GM21515 (cell line): ENCODE measurements around the gene AOPEP.

Source experiments
- ATAC-seq: cut with Tn5 transposase; IDR thresholded peaks from one replicate; pipeline ENCODE4 v1.9.1; 2021; ENCODE audit not compliant: unreplicated experiment

AOPEP gene

GRCh38 chr9:94911986-94912635, 185.6 kb downstream of the AOPEP start:
- no peak for ATAC-seq

- no peak for ATAC-seq
Measured at GRCh38 chr9:94912700-94913249, 186.3 kb downstream of the AOPEP start.

GRCh38 chr9:94913550-94913949, 187.1 kb downstream of the AOPEP start:
- no peak for ATAC-seq

GRCh38 chr9:94915476-94916450, 189.3 kb downstream of the AOPEP start:
- ATAC-seq, result no peak

GRCh38 chr9:94916956-94917355, 190.5 kb downstream of the AOPEP start:
- ATAC-seq, result no peak

- no peak for ATAC-seq
Measured at GRCh38 chr9:94918038-94918753, 191.7 kb downstream of the AOPEP start.

- no peak for ATAC-seq
Measured at GRCh38 chr9:94919376-94920098, 193.0 kb downstream of the AOPEP start.

- ATAC-seq, result no peak
Measured at GRCh38 chr9:94920420-94921091, 194.1 kb downstream of the AOPEP start.

GRCh38 chr9:94921092-94921471, 194.6 kb downstream of the AOPEP start:
- no peak for ATAC-seq

- ATAC-seq, result no peak
Measured at GRCh38 chr9:94921656-94922055, 195.2 kb downstream of the AOPEP start.

- ATAC-seq, result no peak
Measured at GRCh38 chr9:94922098-94922607, 195.7 kb downstream of the AOPEP start.

GRCh38 chr9:94922691-94923107, 196.2 kb downstream of the AOPEP start:
- no peak for ATAC-seq

- no peak for ATAC-seq
Measured at GRCh38 chr9:94923326-94924089, 197.0 kb downstream of the AOPEP start.

- no peak for ATAC-seq
Measured at GRCh38 chr9:94925751-94926430, 199.4 kb downstream of the AOPEP start.

GRCh38 chr9:94926431-94926800, 199.9 kb downstream of the AOPEP start:
- ATAC-seq, result no peak

- ATAC-seq, result no peak
Measured at GRCh38 chr9:94927048-94927761, 200.7 kb downstream of the AOPEP start.

GRCh38 chr9:94927762-94928670, 201.5 kb downstream of the AOPEP start:
- ATAC-seq, result no peak
